Measurements from ENCODE around the gene FAM193A. TPM values are rescaled to one million over a fixed set of nuclear protein-coding genes. Genes with fewer than 3 reads are reported as not detected.

Gene FAM193A
- total and polyA plus RNA-seq, 2 experiments from 2014 or later: 12.0 to 22.9 TPM

GRCh38 chr4:2600878-2601277 is 64.4 kb downstream of the FAM193A start:
- H4K20me1 ChIP-seq (replicated peaks; ENCODE audit: insufficient read depth): peaks cover 18% of the 10 kb centered on the region
- no peak for DNase-seq (ENCODE audit: low spot score)
- peaks cover 84% of the 10 kb centered on the region for H3K79me2 ChIP-seq (replicated peaks; ENCODE audit: insufficient read depth)
- peaks cover 15% of the 10 kb centered on the region for H3F3A ChIP-seq (replicated peaks; ENCODE audit: low read depth)
- Mint-ChIP-seq H3K36me3 (ENCODE audit: low read depth) (peaks cover 36% of the 10 kb centered on the region), H3K4me3 (no peak overlapping the region; the same call in 2 of the 3 replicates), H3K27ac (no peak overlapping the region), H3K27me3 (ENCODE audit: insufficient read depth, low read depth, poor library complexity) (peaks cover 2% of the 10 kb centered on the region), H3K9me3 (no peaks in the 10 kb centered on the region), H3K4me1 (peaks cover 45% of the 10 kb centered on the region)
- ATAC-seq: no peak
- H3K4me1 ChIP-seq (ENCODE audit: insufficient read depth): peaks cover 32% of the 10 kb centered on the region
- H3K4me2 ChIP-seq: no peak overlapping the region
- 0 out of 2 replicates have a peak overlapping the region, but pooled peaks have one; percentile 28 for H3K27ac ChIP-seq (ENCODE audit: low read depth)
- no peak for TF ChIP-seq ZNF331 (CRISPR knock-in tag; IDR thresholded peaks at IDR 0.05; ENCODE audit: low read depth)
- no peak for TF ChIP-seq ZNF462 (CRISPR knock-in tag; IDR thresholded peaks at IDR 0.05)
- no peak for TF ChIP-seq REST (IDR thresholded peaks at IDR 0.05; ENCODE audit: unreplicated experiment)
- no peak for TF ChIP-seq CTCF (conservative IDR thresholded peaks at IDR 0.05; ENCODE audit: low read depth in 2 of 2)
- no peak for TF ChIP-seq ZNF114 (CRISPR knock-in tag; IDR thresholded peaks at IDR 0.05)
- no peak for TF ChIP-seq JUNB (IDR thresholded peaks at IDR 0.05; ENCODE audit: unreplicated experiment)
- no peak for TF ChIP-seq CREB1 (CRISPR knock-in tag; IDR thresholded peaks at IDR 0.05; ENCODE audit: low read depth)
- TF ChIP-seq NANOG (IDR thresholded peaks at IDR 0.05; ENCODE audit: borderline replicate concordance): no peak
- no peak for TF ChIP-seq ETS1 (IDR thresholded peaks at IDR 0.05)
- no peak for TF ChIP-seq STAT1 (IDR thresholded peaks at IDR 0.05; ENCODE audit: unreplicated experiment)
- no peak for TF ChIP-seq EZH2 (IDR thresholded peaks at IDR 0.05; ENCODE audit: low read depth, unreplicated experiment)
- TF ChIP-seq EZH2phosphoT487 (IDR thresholded peaks at IDR 0.05; ENCODE audit: unreplicated experiment): no peak
- no peak for TF ChIP-seq POLR2AphosphoS5 (IDR thresholded peaks at IDR 0.05; ENCODE audit: low read depth)
- no peak overlapping the region for H3K4me3 ChIP-seq
- H2AFZ ChIP-seq: no peak overlapping the region
- no peaks in the 10 kb centered on the region for H3K9me2 ChIP-seq (ENCODE audit: insufficient read depth)
- H3K36me3 ChIP-seq (ENCODE audit: insufficient read depth): no peaks in the 10 kb centered on the region
- H3K27me3 ChIP-seq (ENCODE audit: insufficient read depth): no peaks in the 10 kb centered on the region
